GM21786 (cell line): ENCODE measurements around the gene RPP25.
"Not testable (repeated sequence)": the region's sequence is repeated elsewhere in the genome, so short reads cannot be mapped to it uniquely, and the experiment has no call there.

Experiments
- ATAC-seq: cut with Tn5 transposase; IDR thresholded peaks from one replicate; pipeline ENCODE4 v1.9.1; 2021; ENCODE audit not compliant: unreplicated experiment

Gene RPP25

DNA sequence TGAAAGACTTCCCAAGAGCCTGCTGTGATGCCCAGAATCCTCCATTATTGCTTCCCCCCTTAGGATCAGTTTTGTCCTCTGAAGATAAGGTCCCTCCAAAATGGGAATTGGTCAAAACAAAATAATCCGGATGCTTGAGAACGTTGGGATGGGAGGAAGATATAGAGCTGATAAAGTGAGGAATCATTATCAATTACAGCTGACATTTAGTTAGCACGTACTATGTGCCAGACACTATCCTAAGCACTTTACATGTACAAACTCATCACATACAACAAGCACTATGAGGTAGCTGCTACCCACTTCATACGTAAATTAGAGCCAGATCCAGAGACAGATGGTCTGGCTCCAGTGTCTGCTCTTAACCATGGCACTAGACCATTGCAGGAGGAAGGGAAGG lies 6.6 kb upstream of the RPP25 start:
- no peak for ATAC-seq

DNA sequence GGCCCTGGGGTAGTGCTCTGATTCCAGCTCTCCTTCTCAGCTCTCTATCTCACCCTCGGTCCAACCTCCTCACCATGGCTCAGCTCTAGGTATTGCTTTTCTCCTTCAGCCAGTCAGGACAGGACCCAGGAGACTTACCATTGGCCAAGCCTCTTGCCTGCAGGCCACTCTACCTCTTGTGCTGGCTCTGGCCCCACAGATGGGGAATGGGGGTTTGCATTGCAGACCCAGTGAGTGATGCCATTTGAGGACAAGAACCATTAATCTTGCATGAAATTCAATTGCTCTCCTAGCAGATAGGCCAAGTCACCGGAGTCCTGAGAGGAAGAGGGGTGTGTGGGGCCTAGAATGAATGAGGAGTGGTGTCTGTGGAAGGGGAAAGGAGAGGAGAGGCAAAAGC lies 6.1 kb upstream of the RPP25 start:
- no peak for ATAC-seq

DNA sequence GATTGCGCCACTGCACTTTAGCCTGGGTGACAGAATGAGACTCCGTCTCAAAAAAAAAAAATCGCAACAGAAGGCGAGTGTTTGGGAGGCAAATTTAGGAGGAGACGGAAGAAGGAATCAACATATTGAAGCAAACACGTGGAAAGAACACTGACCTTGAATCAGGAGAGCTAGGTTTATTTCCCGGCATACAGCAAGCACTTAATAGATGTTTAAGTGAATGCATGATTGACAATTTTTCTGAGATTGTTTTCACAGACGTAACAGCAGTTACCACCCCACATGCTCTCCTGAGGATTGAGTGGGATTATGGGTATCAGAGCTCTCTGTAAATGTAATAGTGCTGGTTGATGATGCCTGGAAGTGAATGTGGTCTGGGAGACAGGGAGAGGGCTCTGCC lies 5.6 kb upstream of the RPP25 start:
- no peak for ATAC-seq

DNA sequence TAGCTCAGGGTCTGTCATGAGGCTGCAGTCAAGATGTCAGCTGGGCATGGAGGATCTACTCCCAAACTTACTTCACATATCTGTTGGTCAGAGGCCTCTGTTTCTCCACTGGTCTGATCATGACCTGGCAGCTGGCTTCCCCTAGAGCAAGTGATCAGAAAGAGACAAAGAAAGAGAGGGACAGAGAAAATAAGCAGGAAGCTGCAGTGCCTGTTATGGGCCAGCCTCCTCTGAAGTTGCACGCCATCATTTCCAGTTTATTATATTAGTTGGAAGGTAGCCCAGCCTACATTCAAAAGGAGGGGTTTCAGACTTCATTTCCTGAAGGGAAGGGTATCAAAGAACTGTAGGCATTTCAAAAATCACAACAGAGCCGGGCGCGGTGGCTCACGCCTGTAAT lies 5.0 kb upstream of the RPP25 start:
- no peak for ATAC-seq

DNA sequence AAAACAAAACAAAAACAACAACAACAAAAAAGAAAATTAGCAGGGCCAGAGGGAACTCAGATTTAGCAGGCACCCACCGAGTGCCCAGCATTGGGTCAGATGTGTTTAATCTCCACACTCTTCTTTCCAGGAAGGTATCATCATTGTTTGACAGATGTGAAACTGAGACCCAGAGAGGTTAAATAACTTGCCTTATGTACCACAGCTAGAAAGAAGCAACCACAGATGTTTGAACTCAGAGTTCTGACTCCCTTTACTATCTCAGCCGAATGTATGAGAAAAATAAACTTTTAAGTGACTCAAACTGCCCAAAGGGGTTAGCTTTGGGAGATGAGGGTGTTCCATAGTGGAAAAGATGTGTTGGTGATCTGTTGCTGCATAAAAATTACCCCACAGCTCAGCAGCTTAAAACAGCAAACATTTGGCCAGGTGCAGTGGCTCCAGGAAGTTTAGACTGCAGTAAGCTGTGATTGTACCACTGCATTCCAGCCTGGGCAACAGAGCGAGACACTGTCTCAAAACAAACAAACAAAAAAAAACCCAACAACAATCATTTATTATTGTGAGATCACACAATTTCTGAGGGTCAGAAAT lies 4.5 kb upstream of the RPP25 start:
- no peak for ATAC-seq

DNA sequence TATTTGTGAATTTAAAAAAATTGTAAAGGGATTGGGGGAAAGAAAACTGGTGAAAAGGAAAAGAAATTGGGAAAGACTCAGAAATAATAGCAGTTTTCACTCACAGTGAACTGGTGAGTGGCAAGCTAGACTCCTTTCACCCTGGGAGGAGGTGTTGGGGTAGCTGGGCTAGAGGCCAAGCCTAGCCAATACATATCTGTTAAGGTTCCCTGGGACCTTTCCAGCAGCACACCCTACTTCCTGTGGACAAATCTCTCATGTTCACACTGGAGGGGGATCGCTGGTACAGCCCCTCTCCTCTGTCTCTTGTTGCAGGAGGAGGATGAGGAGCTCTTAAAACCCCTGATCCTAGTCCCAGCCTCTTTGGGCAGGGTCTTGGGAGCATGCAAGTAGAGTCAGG lies 3.7 kb upstream of the RPP25 start:
- ATAC-seq, result no peak

DNA sequence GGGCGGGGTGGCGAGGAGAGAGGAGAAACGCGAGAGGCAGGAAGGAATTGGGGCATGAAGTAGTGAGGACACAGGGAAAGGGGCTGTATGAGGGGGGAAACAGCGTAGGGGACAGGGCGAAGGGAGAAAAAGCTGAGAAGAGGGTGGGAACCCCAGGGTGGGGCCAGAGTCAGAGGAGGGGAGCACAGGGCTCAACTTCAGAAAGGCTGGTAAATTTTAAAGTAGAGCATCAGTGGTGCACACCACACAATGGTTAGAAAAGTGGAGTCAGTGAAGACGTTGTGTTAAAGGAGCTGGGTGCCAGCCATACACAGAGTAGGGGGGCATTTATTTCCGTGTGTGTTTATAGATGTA lies 3.0 kb upstream of the RPP25 start:
- no peak for ATAC-seq

DNA sequence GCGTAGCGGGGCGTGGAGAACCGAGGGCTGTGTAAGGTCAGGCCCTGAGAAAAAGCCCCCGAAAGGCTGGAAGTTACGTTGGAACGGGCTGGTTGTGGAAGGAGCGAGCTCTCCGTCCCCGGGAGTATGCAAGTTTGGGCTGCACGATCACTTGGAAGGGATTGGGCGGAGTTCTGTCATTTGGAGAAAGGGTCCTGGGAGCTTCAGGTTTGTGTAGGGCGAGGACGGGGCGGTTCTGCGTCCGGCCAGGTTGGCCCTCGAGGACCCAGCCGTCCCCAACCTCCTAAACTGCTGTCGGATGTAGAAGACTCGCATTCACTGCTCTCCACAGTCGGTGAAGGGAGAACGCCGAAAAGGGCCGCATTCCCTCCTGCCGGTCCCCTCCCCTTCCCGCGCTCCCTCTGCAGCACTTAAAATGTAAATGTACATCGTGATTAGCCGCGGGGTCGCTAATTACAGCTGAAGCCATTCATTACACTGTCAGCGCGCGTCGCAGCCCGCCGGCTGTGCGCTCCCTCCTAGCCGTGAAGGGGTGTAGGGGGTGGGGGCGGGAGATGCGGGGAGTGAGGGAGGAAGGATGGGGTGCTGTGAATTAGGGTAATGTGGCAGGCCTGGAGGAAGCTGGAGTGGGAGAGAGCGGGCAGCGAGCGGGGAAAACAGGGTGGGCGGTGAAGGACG lies 2.5 kb upstream of the RPP25 start:
- ATAC-seq, result no peak

DNA sequence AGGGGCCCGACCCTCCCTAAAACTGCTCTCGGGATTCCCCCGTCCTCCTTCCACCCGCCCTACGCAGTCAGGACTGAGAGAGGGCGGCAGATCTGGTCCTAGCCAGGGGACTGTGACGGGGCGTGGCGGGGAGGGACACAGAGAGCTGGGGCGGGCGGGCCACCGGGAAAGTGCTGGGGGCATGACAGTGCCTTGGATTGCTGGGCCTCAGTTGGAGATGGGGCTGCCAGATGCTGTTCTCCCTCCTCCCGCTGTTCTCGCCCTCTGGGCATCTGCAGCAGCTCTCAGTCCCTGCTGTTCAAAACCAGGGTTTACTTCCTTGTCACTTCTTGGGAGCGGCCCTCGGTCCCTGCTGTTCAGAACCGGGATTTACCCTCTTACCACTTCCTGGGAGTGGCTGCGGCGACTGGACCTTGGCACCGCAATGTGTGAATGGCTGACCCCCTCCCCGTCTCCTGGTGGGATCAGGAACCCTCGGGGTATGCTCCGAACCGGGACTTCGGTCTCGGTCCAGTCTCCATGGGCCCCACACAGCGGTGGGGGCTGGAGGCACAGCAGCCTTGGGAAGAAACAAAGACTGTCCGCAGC lies 1.8 kb upstream of the RPP25 start:
- no peak for ATAC-seq

DNA sequence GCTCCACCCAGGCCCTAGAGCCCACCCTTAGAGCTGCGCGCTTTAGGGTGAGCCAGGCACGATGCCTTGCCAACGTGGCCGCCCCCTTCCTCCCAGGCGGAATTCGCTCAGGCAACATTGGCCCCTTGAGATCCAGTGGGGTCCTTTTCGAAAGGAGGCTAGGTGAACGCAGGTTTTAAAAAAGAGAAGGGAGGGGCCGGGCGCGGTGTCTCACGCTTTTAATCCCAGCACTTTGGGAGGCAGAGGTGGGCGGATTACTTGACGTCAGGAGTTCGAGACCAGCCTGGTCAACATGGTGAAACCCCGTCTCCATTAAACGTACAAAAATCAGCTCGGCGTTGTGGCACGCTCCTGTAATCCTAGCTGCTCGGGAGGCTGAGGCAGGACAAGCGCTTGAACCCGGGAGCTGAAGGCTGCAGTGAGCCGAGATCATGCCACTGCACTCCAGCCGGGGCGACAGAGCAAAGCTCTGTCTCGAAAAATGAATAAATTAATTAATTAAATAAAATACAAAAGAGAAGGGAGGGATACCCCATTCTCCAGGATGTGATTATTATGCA lies 984 bp upstream of the RPP25 start:
- ATAC-seq, result no peak

DNA sequence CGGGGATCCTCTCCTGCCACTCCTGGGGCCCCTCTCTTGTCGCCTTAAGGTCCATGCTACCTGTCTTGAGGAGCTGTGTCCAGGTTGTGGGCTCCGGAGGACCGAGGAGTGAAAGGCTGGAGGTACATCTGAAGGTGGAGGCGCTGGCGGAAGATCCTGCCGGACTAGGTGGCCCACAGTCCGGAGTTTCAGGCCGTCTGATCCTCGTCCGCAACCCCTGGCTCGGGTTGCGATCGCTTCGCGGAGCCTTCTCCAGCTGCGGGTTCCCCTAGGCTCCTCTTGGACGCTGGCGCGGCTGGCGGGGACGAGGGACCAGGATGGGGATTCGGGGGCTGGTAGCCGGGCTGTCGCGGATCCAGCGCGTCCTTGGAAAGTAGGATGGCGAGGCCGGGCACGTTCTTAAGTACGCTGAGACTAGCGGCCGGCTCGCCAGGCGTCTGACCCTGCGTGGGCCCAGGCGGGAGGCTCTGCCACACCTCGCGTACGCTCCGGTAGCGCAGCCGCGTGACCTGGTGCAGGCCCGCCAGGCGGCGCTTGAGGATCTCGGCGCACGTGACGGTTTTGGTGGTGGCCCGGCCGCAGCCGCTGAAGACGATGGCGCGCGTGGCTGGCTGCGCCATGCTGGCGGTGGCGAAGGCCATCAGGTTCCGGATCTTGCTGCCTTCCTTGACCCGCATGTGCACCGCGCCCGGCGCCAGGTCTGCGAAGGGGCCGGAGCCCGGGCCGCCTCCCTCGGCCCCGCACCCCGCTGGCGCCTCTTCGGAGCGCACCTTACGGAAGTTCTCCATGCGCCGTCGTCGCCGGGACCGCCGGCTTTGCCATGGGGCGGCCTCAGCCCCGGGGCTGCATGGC lies 550 bp downstream of the RPP25 start:
- ATAC-seq, result peak; percentile 31

DNA sequence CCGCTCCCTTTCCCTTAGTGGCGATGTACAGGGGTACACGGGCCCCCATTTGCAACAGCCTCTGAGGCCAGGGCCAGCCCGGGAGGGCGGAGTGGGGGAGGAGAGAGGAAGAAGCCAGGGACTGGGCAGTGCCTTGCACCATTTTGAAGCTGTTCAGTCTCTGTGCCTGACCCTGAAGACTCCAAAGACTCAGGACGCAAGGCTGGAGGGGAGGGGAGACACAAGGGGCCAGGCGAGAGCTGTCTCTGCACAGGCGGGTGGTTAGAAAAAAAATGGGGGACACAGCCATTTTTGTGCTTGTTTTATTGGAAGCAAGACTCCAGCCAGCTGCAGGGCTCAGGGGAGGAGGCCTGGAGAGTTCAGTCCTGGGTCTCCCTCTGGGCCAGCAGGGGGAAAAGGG lies 1.6 kb downstream of the RPP25 start:
- no peak for ATAC-seq

DNA sequence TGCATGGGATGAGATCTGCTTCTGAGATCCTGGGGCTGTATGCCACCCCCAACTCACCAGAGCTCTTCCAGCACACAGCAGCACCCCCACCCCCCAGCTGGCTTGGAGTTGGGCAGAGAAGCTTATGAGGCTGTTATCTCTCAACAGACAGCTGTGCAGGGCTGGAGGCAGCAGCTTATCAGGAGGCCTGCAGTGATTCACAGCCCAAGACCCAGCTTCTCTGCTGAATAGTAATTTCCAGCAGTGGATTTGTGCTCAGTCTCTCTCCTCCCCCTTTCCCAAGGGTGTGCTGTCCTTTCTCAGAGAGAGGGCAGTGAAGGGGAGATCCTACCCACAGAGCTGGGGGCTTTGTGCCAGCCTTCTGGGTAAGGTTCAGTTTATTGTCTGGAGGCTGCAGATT lies 2.1 kb downstream of the RPP25 start:
- ATAC-seq, result no peak

DNA sequence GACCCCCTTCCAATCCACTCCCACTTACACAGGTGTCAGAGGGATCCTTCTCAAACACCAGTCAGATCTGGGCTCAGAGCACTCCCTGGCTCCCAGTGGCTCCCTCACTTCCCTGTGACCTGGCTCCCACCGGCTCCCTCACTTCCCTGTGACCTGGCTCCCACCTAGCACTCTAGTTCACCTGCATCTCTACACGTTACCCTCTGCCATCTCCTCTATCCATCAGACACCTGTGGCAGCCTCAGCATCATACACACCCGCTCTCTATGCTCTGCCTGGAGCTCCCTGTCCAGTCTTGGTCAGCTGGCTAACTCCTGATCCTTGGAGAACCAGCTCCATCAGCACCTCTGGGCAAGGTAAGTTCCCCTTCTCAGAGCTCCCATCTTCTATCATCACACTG lies 5.6 kb downstream of the RPP25 start:
- ATAC-seq, result no peak

DNA sequence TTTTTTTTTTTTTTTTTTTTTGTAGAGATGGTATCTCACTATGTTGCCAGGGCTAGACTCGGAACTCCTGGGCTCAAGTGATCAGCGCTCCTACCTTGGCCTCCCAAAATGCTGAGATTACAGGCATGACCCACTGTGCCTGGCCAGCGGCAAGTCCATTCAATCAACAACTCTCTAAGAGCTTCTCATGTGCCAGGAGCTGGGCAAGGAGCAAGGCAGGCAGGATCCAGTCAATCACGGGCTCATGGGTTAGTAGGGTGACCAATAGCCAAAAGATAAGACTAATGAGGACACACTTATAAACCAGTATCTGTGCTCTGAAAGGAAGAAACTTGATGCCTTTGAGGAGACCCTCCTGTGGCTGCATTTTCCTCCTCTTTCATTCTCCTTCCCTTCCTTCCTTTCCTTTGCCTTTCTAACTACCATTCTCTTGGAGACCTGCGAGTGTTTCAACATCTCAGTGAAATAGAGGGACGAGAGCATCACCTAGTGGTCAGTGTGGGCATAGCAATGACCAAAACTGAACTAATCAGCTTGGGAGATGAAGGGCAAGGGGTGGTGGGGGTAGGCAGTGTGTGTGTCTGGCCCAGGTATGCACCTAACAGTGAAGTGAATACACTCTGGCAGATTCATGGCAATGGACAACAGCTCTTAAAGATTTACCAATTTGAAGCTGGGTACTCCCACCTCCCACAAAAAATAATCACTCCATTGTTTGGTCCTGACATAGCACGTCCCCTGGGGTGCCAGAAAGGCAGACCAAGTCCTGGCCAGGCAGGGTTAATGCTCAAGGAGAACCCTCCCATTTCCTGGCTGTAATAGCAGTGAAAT lies 6.3 kb downstream of the RPP25 start:
- no peak for ATAC-seq

DNA sequence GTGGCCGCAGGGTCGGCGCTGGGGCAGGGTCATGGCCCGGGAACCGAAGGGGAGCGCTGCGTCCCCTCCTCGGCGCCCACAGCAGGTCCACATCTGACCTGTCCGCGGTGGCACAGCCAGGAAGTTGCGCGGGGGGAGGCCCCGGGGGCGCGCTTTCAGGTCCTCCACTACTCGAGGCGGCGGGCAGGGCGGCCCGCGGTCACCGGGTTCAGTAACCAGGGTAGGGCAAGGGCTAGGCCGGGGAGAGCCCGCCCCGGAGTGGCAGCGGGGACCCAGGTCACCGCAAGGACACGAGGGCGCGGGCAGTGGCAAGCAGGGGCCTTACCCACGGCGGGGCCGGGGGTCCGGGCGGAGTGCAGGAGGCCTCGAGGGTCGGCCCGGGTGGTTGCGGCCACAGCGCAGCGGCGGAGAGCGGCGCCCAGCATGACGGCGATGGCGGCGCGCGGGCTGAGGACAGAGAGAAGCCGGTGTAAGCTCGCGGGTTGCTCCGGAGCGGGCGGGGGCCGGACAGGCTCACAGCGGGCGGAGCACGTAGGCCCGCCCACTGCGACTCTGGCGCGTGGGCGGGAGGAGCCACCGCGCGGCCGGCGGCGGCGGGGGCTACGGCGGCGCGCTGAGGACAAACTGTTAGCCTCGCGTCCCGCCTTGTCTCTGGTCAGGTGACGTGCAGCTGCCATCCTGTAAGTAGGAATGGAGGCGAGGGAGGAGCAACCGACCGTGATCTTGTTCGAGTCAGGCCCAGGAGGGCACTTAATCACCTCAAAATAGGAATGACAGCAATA lies 18.8 kb downstream of the RPP25 start, which contains the start of gene COX5A:
TSS of gene COX5A (minus strand) at position 484 of the 782 bp plus-strand sequence. CDS start at position 425, 59 bp downstream.
- peak; percentile 78 for ATAC-seq

DNA sequence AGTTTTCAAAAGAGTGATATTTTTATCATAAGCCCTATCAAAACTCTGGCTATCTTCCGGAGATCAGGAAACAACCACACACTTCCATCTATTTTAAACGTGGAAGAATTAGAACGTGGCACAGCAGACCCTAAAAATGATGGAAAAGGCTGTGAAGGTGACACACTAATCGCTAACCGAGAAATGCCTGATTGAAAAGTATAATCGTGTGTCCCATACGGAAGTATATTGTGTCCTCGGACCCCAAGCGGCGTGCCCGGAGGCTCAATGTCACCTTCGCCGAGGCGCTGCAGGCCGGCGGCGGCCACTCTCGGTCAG lies 19.3 kb downstream of the RPP25 start:
- no peak for ATAC-seq

DNA sequence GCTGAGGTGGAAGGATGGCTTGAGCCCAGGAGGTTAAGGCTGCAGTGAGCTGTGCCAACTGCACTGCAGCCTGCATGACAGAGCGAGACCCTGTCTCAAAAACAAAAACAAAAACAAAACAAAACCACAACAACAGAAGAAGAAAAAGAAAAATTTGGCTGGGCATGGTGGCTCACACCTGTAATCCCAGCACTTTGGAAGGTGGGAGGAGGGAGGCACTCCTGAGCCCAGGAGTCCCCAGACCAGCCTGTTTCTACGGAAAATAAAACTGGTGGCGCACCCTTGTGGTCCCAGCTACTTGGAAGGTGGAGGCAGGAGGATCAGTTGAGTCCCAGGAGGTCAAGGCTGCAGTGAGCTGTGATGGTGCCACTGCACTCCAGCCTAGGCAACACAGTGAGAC lies 21.4 kb downstream of the RPP25 start:
- not testable (repeated sequence) for ATAC-seq

DNA sequence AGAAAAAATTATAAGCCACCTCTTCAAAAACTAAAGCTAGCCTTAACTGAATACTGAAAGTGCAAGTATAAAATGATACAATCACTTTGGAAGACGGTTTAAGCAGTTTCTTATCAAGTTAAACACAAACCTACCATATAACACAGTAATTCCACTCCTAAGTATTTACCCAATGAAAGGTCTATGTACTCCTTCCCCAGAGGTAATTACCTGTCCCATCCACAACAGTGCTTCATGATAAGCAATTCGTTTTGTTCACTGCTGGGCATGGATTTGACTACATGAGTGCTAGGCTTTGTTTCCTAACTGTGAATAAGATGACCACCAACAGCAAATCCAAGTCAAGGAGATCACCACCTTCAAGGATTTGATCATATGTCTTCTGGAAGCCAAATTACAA lies 23.0 kb downstream of the RPP25 start:
- ATAC-seq, result no peak

DNA sequence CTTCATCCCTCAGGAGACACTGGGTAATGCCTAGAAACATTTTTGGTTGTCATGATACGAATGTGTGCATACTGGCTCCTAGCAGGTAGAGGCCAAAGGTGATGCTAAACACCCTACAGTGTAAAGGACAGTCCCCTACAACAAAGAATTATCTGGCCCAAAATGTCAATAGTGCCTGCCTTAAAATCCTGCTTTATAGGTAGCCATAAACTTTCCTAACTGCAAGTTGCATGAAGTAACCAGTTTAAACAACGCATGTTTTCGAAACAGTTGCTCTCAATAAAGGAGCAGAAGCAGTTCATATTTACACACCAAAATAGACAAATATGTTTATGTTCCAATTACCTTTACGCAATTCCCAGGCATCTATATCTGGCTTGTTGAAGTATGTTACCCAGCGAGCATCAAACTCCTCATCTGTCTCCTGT lies 27.8 kb downstream of the RPP25 start:
- ATAC-seq, result no peak
